ENCODE measurements around the gene SMG1. TPM values are rescaled to one million over a fixed set of nuclear protein-coding genes. Genes with fewer than 3 reads are reported as not detected.
"Not testable (repeated sequence)": the region's sequence is repeated elsewhere in the genome, so short reads cannot be mapped to it uniquely, and the experiment has no call there.

Gene SMG1
- total RNA-seq, 1 experiment from 2014 or later, result 125 TPM

DNA sequence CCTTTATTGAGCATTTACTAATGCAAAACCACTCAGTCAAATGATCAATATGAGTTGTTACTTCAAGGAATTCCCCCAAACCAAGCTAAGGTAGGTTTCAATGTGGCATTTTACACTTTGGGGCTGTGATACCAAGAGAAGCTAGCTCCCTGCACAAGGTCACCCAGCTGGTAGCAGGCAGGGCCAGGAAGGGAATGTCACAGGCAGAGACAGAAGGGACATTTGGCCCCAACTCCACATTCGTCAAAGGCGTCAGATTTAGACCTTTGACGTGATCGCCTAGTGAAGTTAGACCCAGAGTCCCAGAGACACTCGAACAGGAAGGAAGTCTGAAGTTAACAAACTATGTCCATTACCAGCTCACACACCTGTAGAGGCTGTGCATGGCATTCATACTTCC is 5.5 kb upstream of the SMG1 start:
- H3K36me3 ChIP-seq (ENCODE audit: low read depth), result no peaks in the 10 kb centered on the region
- no peak overlapping the region for H3K4me3 ChIP-seq
- CTCF ChIA-PET, result no interaction called here
- TF ChIP-seq, protein P1, sequence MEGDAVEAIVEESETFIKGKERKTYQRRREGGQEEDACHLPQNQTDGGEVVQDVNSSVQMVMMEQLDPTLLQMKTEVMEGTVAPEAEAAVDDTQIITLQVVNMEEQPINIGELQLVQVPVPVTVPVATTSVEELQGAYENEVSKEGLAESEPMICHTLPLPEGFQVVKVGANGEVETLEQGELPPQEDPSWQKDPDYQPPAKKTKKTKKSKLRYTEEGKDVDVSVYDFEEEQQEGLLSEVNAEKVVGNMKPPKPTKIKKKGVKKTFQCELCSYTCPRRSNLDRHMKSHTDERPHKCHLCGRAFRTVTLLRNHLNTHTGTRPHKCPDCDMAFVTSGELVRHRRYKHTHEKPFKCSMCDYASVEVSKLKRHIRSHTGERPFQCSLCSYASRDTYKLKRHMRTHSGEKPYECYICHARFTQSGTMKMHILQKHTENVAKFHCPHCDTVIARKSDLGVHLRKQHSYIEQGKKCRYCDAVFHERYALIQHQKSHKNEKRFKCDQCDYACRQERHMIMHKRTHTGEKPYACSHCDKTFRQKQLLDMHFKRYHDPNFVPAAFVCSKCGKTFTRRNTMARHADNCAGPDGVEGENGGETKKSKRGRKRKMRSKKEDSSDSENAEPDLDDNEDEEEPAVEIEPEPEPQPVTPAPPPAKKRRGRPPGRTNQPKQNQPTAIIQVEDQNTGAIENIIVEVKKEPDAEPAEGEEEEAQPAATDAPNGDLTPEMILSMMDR (conservative IDR thresholded peaks at IDR 0.05), result no peak
- TF ChIP-seq EZH2 (IDR thresholded peaks at IDR 0.05; ENCODE audit: low read depth), result no peak
- no peak overlapping the region for H3K4me2 ChIP-seq
- intact Hi-C loops (cut with micrococcal nuclease; ENCODE audit: unreplicated experiment), result no loop called here
- H2AFZ ChIP-seq, result no peak overlapping the region
- H3K27me3 ChIP-seq (ENCODE audit: insufficient read depth, low read depth), result no peaks in the 10 kb centered on the region
- no TSS peak for BruUV-seq (replicated peaks)
- POLR2A ChIA-PET (ENCODE audit: unreplicated experiment), result interaction anchor here (0.6 kb wide), 1 partner anchor 784 kb away, joined by 6 read pairs; no protein-coding TSS in a partner anchor
- DNase-seq, result no peak
- peaks cover 15% of the 10 kb centered on the region for H3F3A ChIP-seq (ENCODE audit: insufficient read depth, low read depth)
- no peaks in the 10 kb centered on the region for H4K20me1 ChIP-seq (ENCODE audit: insufficient read depth)
- H3K9me3 ChIP-seq (ENCODE audit: insufficient read depth, low read depth), result no peaks in the 10 kb centered on the region
- no peaks in the 10 kb centered on the region for H3K79me2 ChIP-seq (ENCODE audit: low read depth)
- H3K27ac ChIP-seq, result no peak overlapping the region
- H3K9me2 ChIP-seq (ENCODE audit: insufficient read depth), result no peaks in the 10 kb centered on the region
- peaks cover 1% of the 10 kb centered on the region; the same call in 1 of the 2 replicates for H3K4me1 ChIP-seq (replicated peaks; ENCODE audit: insufficient read depth)

DNA sequence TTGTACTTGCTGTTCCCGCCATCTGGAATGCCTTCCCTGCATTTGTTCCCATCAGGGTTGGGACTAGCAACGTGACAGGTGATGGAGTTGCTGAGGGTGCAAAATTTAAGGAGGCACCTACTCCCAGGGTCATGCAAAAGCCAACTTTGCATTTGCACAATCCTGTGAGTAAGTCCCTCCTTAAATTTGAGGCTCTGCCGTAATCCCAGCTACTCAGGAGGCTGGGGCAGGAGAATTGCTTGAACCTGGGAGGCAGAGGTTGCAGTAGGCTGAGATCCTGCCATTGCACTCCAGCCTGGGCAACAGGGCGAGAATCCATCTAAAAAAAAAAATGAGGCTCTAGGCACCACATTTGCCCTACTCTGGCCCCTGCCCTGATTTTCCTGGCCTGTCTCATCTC is 3.9 kb upstream of the SMG1 start:
- BruUV-seq (replicated peaks); H2AFZ ChIP-seq; intact Hi-C loops (cut with micrococcal nuclease; ENCODE audit: unreplicated experiment); CTCF ChIA-PET; H3K27me3 ChIP-seq (ENCODE audit: insufficient read depth, low read depth); H3K4me3 ChIP-seq; H3K4me2 ChIP-seq; H3K4me1 ChIP-seq (replicated peaks; ENCODE audit: insufficient read depth); H3K36me3 ChIP-seq (ENCODE audit: low read depth); H3K9me2 ChIP-seq (ENCODE audit: insufficient read depth); DNase-seq; H3K79me2 ChIP-seq (ENCODE audit: low read depth); H3K9me3 ChIP-seq (ENCODE audit: insufficient read depth, low read depth); POLR2A ChIA-PET (ENCODE audit: unreplicated experiment); H3K27ac ChIP-seq; H4K20me1 ChIP-seq (ENCODE audit: insufficient read depth): not testable (repeated sequence)
- peaks cover 19% of the 10 kb centered on the region for H3F3A ChIP-seq (ENCODE audit: insufficient read depth, low read depth)

GRCh38 chr16:18928073-18928472 is 1.9 kb upstream of the SMG1 start:
- not testable (repeated sequence) for H3K9me3 ChIP-seq (ENCODE audit: insufficient read depth, low read depth); BruUV-seq (replicated peaks)
- POLR2A ChIA-PET (ENCODE audit: unreplicated experiment), result interaction anchor here (0.9 kb wide), 1 partner anchor 10 kb away, joined by 3 read pairs; no protein-coding TSS in a partner anchor

GRCh38 chr16:18925215-18925985 is 808 bp downstream of the SMG1 start:
- POLR2A ChIA-PET (ENCODE audit: unreplicated experiment), result interaction anchor here (0.6 to 1.0 kb wide), 3 partner anchors 9 to 1593 kb away, joined by 3 to 9 read pairs (median 4); no protein-coding TSS in a partner anchor
- CTCF ChIA-PET; intact Hi-C loops (cut with micrococcal nuclease; ENCODE audit: unreplicated experiment): not testable (repeated sequence)

More at GRCh38 chr16:18928073-18928472, 1.9 kb upstream of the SMG1 start:
- DNase-seq; H3K4me1 ChIP-seq (replicated peaks; ENCODE audit: insufficient read depth); H2AFZ ChIP-seq; H3K27me3 ChIP-seq (ENCODE audit: insufficient read depth, low read depth); H3K36me3 ChIP-seq (ENCODE audit: low read depth); H3K27ac ChIP-seq; H3K9me2 ChIP-seq (ENCODE audit: insufficient read depth); intact Hi-C loops (cut with micrococcal nuclease; ENCODE audit: unreplicated experiment): not testable (repeated sequence)
- Histone ChIP-seq H3K79me2 (ENCODE audit: low read depth) (peaks cover 24% of the 10 kb centered on the region), H4K20me1 (ENCODE audit: insufficient read depth) (peaks cover 21% of the 10 kb centered on the region; the same call in 1 of the 2 replicates), H3K4me2 (peak overlapping the region; percentile 75), H3F3A (ENCODE audit: insufficient read depth, low read depth) (peaks cover 21% of the 10 kb centered on the region), H3K4me3 (peak overlapping the region; percentile 65; the same call in 1 of the 2 replicates)
- CTCF ChIA-PET, result interaction anchor here (0.6 kb wide), 1 partner anchor 18 kb away, joined by 3 read pairs; no protein-coding TSS in a partner anchor

GRCh38 chr16:18923935-18924334 is 2.3 kb downstream of the SMG1 start:
- BruUV-seq (replicated peaks); POLR2A ChIA-PET (ENCODE audit: unreplicated experiment); DNase-seq; H3K9me3 ChIP-seq (ENCODE audit: insufficient read depth, low read depth); H3K27ac ChIP-seq; H2AFZ ChIP-seq; CTCF ChIA-PET; intact Hi-C loops (cut with micrococcal nuclease; ENCODE audit: unreplicated experiment); H3K9me2 ChIP-seq (ENCODE audit: insufficient read depth); H3K27me3 ChIP-seq (ENCODE audit: insufficient read depth, low read depth); H3K36me3 ChIP-seq (ENCODE audit: low read depth); H3K4me1 ChIP-seq (replicated peaks; ENCODE audit: insufficient read depth): not testable (repeated sequence)
- peak overlapping the region; percentile 82; the same call in 1 of the 2 replicates for H3K4me3 ChIP-seq
- H3K79me2 ChIP-seq (ENCODE audit: low read depth), result peaks cover 65% of the 10 kb centered on the region
- H3F3A ChIP-seq (ENCODE audit: insufficient read depth, low read depth), result peaks cover 17% of the 10 kb centered on the region
- H3K4me2 ChIP-seq, result peak overlapping the region; percentile 99
- H4K20me1 ChIP-seq (ENCODE audit: insufficient read depth), result peaks cover 30% of the 10 kb centered on the region

More at GRCh38 chr16:18925215-18925985, 808 bp downstream of the SMG1 start:
- not testable (repeated sequence) for H3K36me3 ChIP-seq (ENCODE audit: low read depth); H3K27me3 ChIP-seq (ENCODE audit: insufficient read depth, low read depth); H3K4me1 ChIP-seq (replicated peaks; ENCODE audit: insufficient read depth); H3K9me3 ChIP-seq (ENCODE audit: insufficient read depth, low read depth); H3K9me2 ChIP-seq (ENCODE audit: insufficient read depth)
- peak overlapping the region; percentile 99 for H3K4me2 ChIP-seq
- H3K27ac ChIP-seq, result peak overlapping the region; percentile 92
- peaks cover 51% of the 10 kb centered on the region for H3K79me2 ChIP-seq (ENCODE audit: low read depth)
- BruUV-seq (replicated peaks), result TSS peak; percentile 43
- peaks cover 17% of the 10 kb centered on the region for H3F3A ChIP-seq (ENCODE audit: insufficient read depth, low read depth)
- peaks cover 30% of the 10 kb centered on the region for H4K20me1 ChIP-seq (ENCODE audit: insufficient read depth)
- peak overlapping the region; percentile 82 for H3K4me3 ChIP-seq
- peak overlapping the region; percentile 60; the same call in 1 of the 2 replicates for H2AFZ ChIP-seq
- DNase-seq, result peak; percentile 61 to 90

DNA sequence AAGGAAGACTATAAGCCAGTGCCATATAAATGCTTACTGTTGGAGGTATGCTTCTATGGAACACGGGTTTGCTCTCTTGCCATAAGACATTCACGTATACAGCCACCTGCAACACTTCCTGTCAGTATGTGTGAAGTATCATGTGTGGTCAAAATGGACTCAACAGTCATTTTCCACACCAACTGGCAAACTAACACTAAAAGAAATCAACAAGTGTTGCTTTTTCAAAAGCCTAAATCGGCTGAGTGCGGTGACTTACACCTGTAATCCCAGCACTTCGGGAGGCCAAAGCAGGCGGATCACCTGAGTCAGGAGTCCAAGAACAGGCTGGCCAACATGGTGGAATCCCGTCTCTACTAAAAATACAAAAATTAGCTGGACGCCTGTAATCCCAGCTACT is 3.1 kb downstream of the SMG1 start:
- H3K27me3 ChIP-seq (ENCODE audit: insufficient read depth, low read depth); CTCF ChIA-PET; H3K36me3 ChIP-seq (ENCODE audit: low read depth); H3K4me1 ChIP-seq (replicated peaks; ENCODE audit: insufficient read depth); H2AFZ ChIP-seq; DNase-seq; H3K4me3 ChIP-seq; H3K9me2 ChIP-seq (ENCODE audit: insufficient read depth); BruUV-seq (replicated peaks); H3K9me3 ChIP-seq (ENCODE audit: insufficient read depth, low read depth); intact Hi-C loops (cut with micrococcal nuclease; ENCODE audit: unreplicated experiment); POLR2A ChIA-PET (ENCODE audit: unreplicated experiment); H3K27ac ChIP-seq: not testable (repeated sequence)
- H3K79me2 ChIP-seq (ENCODE audit: low read depth), result peaks cover 73% of the 10 kb centered on the region
- H3K4me2 ChIP-seq, result peak overlapping the region; percentile 99; the same call in 1 of the 2 replicates
- H4K20me1 ChIP-seq (ENCODE audit: insufficient read depth), result peaks cover 32% of the 10 kb centered on the region
- peaks cover 17% of the 10 kb centered on the region for H3F3A ChIP-seq (ENCODE audit: insufficient read depth, low read depth)

All from PC-9 (cell line).